ENCODE results near the gene SEPTIN8. TPM values are rescaled to one million over a fixed set of nuclear protein-coding genes. Genes with fewer than 3 reads are reported as not detected.

SEPTIN8 gene
- polyA plus RNA-seq, 1 donor (not counting 4 experiments of a cell fraction or from before 2014, with no cell fraction given): 46.4 TPM

- no peaks in the 10 kb centered on the region for H3K4me1 ChIP-seq (ENCODE audit: control insufficient read depth, extremely low read depth, insufficient read depth, low read length)
- FAIRE-seq (no peak), DNase-seq (ENCODE audit: low read depth, low spot score) (no peak)
- no peak overlapping the region for H3K4me2 ChIP-seq (ENCODE audit: control insufficient read depth, extremely low read depth, insufficient read depth, low read depth, low read length)
- H3K27ac ChIP-seq (ENCODE audit: control insufficient read depth, insufficient read depth, low read length): no peak overlapping the region
- H3K9me3 ChIP-seq (ENCODE audit: control insufficient read depth, low read depth, low read length): no peaks in the 10 kb centered on the region
- no peaks in the 10 kb centered on the region for H3K79me2 ChIP-seq (ENCODE audit: control insufficient read depth, insufficient read depth, low read length)
- H2AFZ ChIP-seq (ENCODE audit: control insufficient read depth, low read length): no peak overlapping the region
- H3K9me1 ChIP-seq (ENCODE audit: control insufficient read depth, extremely low read depth, insufficient read depth, low read length): no peaks in the 10 kb centered on the region
- H3K9ac ChIP-seq (ENCODE audit: control insufficient read depth, extremely low read depth, insufficient read depth, low read length): no peak overlapping the region
- dilution Hi-C loops (cut with MboI; ENCODE audit: extremely low pct_ligation_motif_present, low sequenced_read_pairs): no loop called here
- H4K20me1 ChIP-seq (ENCODE audit: control insufficient read depth, extremely low read depth, insufficient read depth, low read length): no peaks in the 10 kb centered on the region
- TF ChIP-seq CTCF (optimal IDR thresholded peaks at IDR 0.05 in 1 of 3, IDR thresholded peaks at IDR 0.05 in 1 of 3, conservative IDR thresholded peaks at IDR 0.05 in 1 of 3; ENCODE audit: extremely low read depth in 1 of 3, insufficient read depth in 2 of 3, low read length in 3 of 3) (no peak), EZH2 (IDR thresholded peaks at IDR 0.05; ENCODE audit: low read length) (no peak)
- no peaks in the 10 kb centered on the region for H3K36me3 ChIP-seq (ENCODE audit: control insufficient read depth in 2 of 2, extremely low read depth in 1 of 2, insufficient read depth in 2 of 2, low read length in 2 of 2)
- H3K4me3 ChIP-seq (ENCODE audit: control insufficient read depth in 2 of 3, extremely low read depth in 1 of 3, insufficient read depth in 2 of 3, low read depth in 1 of 3, low read length in 3 of 3): no peak overlapping the region
- H3K27me3 ChIP-seq (ENCODE audit: control insufficient read depth, extremely low read depth, insufficient read depth, low read length): peaks cover 39% of the 10 kb centered on the region
Observed at GRCh38 chr5:132816554-132816953, 39.5 kb upstream of the SEPTIN8 start.

GRCh38 chr5:132816083-132816482, 39.0 kb upstream of the SEPTIN8 start:
- TF ChIP-seq EZH2 (IDR thresholded peaks at IDR 0.05; ENCODE audit: low read length): no peak
- TF ChIP-seq CTCF (optimal IDR thresholded peaks at IDR 0.05 in 1 of 3, IDR thresholded peaks at IDR 0.05 in 1 of 3, conservative IDR thresholded peaks at IDR 0.05 in 1 of 3; ENCODE audit: extremely low read depth in 1 of 3, insufficient read depth in 2 of 3, low read length in 3 of 3): no peak

More at GRCh38 chr5:132816083-132816482, 39.0 kb upstream of the SEPTIN8 start:
- dilution Hi-C loops (cut with MboI; ENCODE audit: extremely low pct_ligation_motif_present, low sequenced_read_pairs): no loop called here
- H3K4me1 ChIP-seq (ENCODE audit: control insufficient read depth, extremely low read depth, insufficient read depth, low read length): no peaks in the 10 kb centered on the region
- FAIRE-seq (no peak), DNase-seq (ENCODE audit: low read depth, low spot score) (no peak)
- no peaks in the 10 kb centered on the region for H4K20me1 ChIP-seq (ENCODE audit: control insufficient read depth, extremely low read depth, insufficient read depth, low read length)
- no peak overlapping the region for H3K4me3 ChIP-seq (ENCODE audit: control insufficient read depth in 2 of 3, extremely low read depth in 1 of 3, insufficient read depth in 2 of 3, low read depth in 1 of 3, low read length in 3 of 3)
- H3K36me3 ChIP-seq (ENCODE audit: control insufficient read depth in 2 of 2, extremely low read depth in 1 of 2, insufficient read depth in 2 of 2, low read length in 2 of 2): no peaks in the 10 kb centered on the region
- no peaks in the 10 kb centered on the region for H3K79me2 ChIP-seq (ENCODE audit: control insufficient read depth, insufficient read depth, low read length)
- H3K9me1 ChIP-seq (ENCODE audit: control insufficient read depth, extremely low read depth, insufficient read depth, low read length): no peaks in the 10 kb centered on the region
- H3K27ac ChIP-seq (ENCODE audit: control insufficient read depth, insufficient read depth, low read length): no peak overlapping the region
- no peak overlapping the region for H3K4me2 ChIP-seq (ENCODE audit: control insufficient read depth, extremely low read depth, insufficient read depth, low read depth, low read length)
- H3K27me3 ChIP-seq (ENCODE audit: control insufficient read depth, extremely low read depth, insufficient read depth, low read length): peaks cover 39% of the 10 kb centered on the region
- no peak overlapping the region for H2AFZ ChIP-seq (ENCODE audit: control insufficient read depth, low read length)
- no peak overlapping the region for H3K9ac ChIP-seq (ENCODE audit: control insufficient read depth, extremely low read depth, insufficient read depth, low read length)
- H3K9me3 ChIP-seq (ENCODE audit: control insufficient read depth, low read depth, low read length): no peaks in the 10 kb centered on the region
